Sigmoid colon (tissue), 4 donors: ENCODE measurements around the gene ALG6.

ENCODE experiments used
- POLR2A ChIP-seq, 2 donors: fragments of 450-650 bp; IDR thresholded peaks; one replicate each; pipeline ENCODE4 v1.6.1; 2016; ENCODE audit warnings: antibody characterized with exemption in 2 of 2, mild to moderate bottlenecking in 2 of 2, moderate library complexity in 2 of 2
- POLR2AphosphoS5 ChIP-seq, 4 donors: sonication (generic); formaldehyde crosslinking; IDR thresholded peaks; one replicate each; pipeline ENCODE4 v1.6.1; 2017; ENCODE audit warnings: antibody characterized with exemption in 4 of 4
- TF ChIP-seq, protein P1 (sequence below), 4 experiments: fragments of 450-650 bp in 3 of 4; fragments of 200-600 bp in 1 of 4; IDR thresholded peaks; one replicate each; pipeline ENCODE4 v1.5.1; 2016 to 2019; ENCODE audit warnings: antibody characterized with exemption in 4 of 4, mild to moderate bottlenecking in 3 of 4, moderate library complexity in 2 of 4

DNA sequence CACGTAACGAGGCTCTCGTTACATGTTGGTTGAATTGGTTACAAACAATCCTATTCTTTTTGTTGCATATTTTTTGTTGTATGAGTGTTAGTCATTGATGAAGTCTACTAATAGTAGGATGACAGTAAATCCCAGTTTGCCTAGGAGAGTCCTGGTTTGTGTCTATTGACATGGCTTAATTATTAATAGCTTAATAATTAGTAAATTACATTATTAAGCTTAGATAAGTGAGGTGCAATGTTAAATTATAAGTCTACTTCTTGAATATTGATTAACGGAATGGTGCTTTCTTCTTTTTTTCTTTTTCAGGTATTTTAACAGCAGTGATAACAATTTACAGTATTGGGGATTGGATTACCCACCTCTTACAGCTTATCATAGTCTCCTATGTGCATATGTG lies 34.5 kb downstream of the ALG6 start:
- TF ChIP-seq POLR2AphosphoS5 (IDR thresholded peaks at IDR 0.05), result no peak
- TF ChIP-seq POLR2A (IDR thresholded peaks at IDR 0.05), result no peak
- TF ChIP-seq, protein P1, sequence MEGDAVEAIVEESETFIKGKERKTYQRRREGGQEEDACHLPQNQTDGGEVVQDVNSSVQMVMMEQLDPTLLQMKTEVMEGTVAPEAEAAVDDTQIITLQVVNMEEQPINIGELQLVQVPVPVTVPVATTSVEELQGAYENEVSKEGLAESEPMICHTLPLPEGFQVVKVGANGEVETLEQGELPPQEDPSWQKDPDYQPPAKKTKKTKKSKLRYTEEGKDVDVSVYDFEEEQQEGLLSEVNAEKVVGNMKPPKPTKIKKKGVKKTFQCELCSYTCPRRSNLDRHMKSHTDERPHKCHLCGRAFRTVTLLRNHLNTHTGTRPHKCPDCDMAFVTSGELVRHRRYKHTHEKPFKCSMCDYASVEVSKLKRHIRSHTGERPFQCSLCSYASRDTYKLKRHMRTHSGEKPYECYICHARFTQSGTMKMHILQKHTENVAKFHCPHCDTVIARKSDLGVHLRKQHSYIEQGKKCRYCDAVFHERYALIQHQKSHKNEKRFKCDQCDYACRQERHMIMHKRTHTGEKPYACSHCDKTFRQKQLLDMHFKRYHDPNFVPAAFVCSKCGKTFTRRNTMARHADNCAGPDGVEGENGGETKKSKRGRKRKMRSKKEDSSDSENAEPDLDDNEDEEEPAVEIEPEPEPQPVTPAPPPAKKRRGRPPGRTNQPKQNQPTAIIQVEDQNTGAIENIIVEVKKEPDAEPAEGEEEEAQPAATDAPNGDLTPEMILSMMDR (IDR thresholded peaks at IDR 0.05), result no peak
